WTC11 (cell line): ENCODE data around the gene ABCB6. TPM values are rescaled to one million over a fixed set of nuclear protein-coding genes. Genes with fewer than 3 reads are reported as not detected.

ENCODE experiments used
- AFF4 ChIP-seq: sonication (generic); formaldehyde crosslinking; IDR thresholded peaks from 2 replicates; pipeline ENCODE4 v1.8.1; 2023; ENCODE audit warnings: mild to moderate bottlenecking, missing genetic modification reagents, borderline replicate concordance
- ATF2 ChIP-seq: sonication (generic); formaldehyde crosslinking; IDR thresholded peaks from 2 replicates; pipeline ENCODE4 v1.8.1; 2022; ENCODE audit warnings: low read depth, missing genetic modification reagents, borderline replicate concordance
- CREM ChIP-seq: sonication (generic); formaldehyde crosslinking; IDR thresholded peaks from 2 replicates; pipeline ENCODE4 v1.8.1; 2022; ENCODE audit warnings: mild to moderate bottlenecking, missing genetic modification reagents, moderate library complexity
- E2F4 ChIP-seq: sonication (generic); formaldehyde crosslinking; IDR thresholded peaks from 2 replicates; pipeline ENCODE4 v1.8.1; 2022; ENCODE audit warnings: low read depth, mild to moderate bottlenecking, moderate library complexity, missing genetic modification reagents, borderline replicate concordance
- ETV6 ChIP-seq: sonication (generic); formaldehyde crosslinking; IDR thresholded peaks from 2 replicates; pipeline ENCODE4 v1.8.1; 2022; ENCODE audit warnings: mild to moderate bottlenecking, missing genetic modification reagents
- FOXJ3 ChIP-seq: sonication (generic); formaldehyde crosslinking; IDR thresholded peaks from 2 replicates; pipeline ENCODE4 v1.9.0; 2021; ENCODE audit warnings: missing genetic modification reagents, mild to moderate bottlenecking, borderline replicate concordance
- FOXP4 ChIP-seq: sonication (generic); formaldehyde crosslinking; IDR thresholded peaks from 2 replicates; pipeline ENCODE4 v1.8.0; 2022; ENCODE audit warnings: mild to moderate bottlenecking, missing genetic modification reagents
- GABPB1 ChIP-seq: sonication (generic); formaldehyde crosslinking; IDR thresholded peaks from 2 replicates; pipeline ENCODE4 v1.8.1; 2023; ENCODE audit warnings: mild to moderate bottlenecking, missing genetic modification reagents
- HMGXB4 ChIP-seq: sonication (generic); formaldehyde crosslinking; IDR thresholded peaks from 2 replicates; pipeline ENCODE4 v1.8.1; 2023; ENCODE audit warnings: mild to moderate bottlenecking, moderate library complexity, missing genetic modification reagents
- JAZF1 ChIP-seq: fragments of 250-450 bp; sonication (Bioruptor Pico); IDR thresholded peaks from 2 replicates; pipeline ENCODE4 v1.9.0; 2021; ENCODE audit warnings: moderate library complexity, mild to moderate bottlenecking, inconsistent platforms
- MXD4 ChIP-seq: fragments of 250-450 bp; sonication (Bioruptor Pico); IDR thresholded peaks from 2 replicates; pipeline ENCODE4 v1.8.0; 2021; ENCODE audit warnings: mild to moderate bottlenecking, moderate library complexity, borderline replicate concordance
- NFE2L1 ChIP-seq: sonication (generic); formaldehyde crosslinking; IDR thresholded peaks from 2 replicates; pipeline ENCODE4 v1.8.1; 2023; ENCODE audit warnings: missing genetic modification reagents
- NR2C2 ChIP-seq: sonication (generic); formaldehyde crosslinking; IDR thresholded peaks from 2 replicates; pipeline ENCODE4 v1.8.0; 2022; ENCODE audit warnings: mild to moderate bottlenecking, missing genetic modification reagents
- SMAD3 ChIP-seq: sonication (generic); formaldehyde crosslinking; IDR thresholded peaks from 2 replicates; pipeline ENCODE4 v1.8.0; 2022; ENCODE audit warnings: missing genetic modification reagents, mild to moderate bottlenecking, borderline replicate concordance
- SMAD4 ChIP-seq: sonication (generic); formaldehyde crosslinking; IDR thresholded peaks from 2 replicates; pipeline ENCODE4 v1.8.0; 2022; ENCODE audit warnings: mild to moderate bottlenecking, missing genetic modification reagents
- TEAD4 ChIP-seq: sonication (generic); formaldehyde crosslinking; IDR thresholded peaks from 2 replicates; pipeline ENCODE4 v1.8.0; 2022; ENCODE audit warnings: mild to moderate bottlenecking, missing genetic modification reagents
- USF1 ChIP-seq: sonication (generic); formaldehyde crosslinking; IDR thresholded peaks from 2 replicates; pipeline ENCODE4 v1.8.0; 2022; ENCODE audit warnings: mild to moderate bottlenecking, missing genetic modification reagents
- ZBTB43 ChIP-seq: sonication (generic); formaldehyde crosslinking; IDR thresholded peaks from 2 replicates; pipeline ENCODE4 v1.8.1; 2023; ENCODE audit warnings: mild to moderate bottlenecking, missing genetic modification reagents
- ZNF138 ChIP-seq: sonication (generic); formaldehyde crosslinking; conservative IDR thresholded peaks from 2 replicates; pipeline ENCODE4 v1.8.1; 2022; ENCODE audit warnings: mild to moderate bottlenecking, moderate library complexity, missing genetic modification reagents
- ZNF219 ChIP-seq: sonication (generic); formaldehyde crosslinking; IDR thresholded peaks from 2 replicates; pipeline ENCODE4 v1.8.0; 2023; ENCODE audit warnings: missing genetic modification reagents, mild to moderate bottlenecking, borderline replicate concordance
- ZNF232 ChIP-seq: sonication (generic); formaldehyde crosslinking; IDR thresholded peaks from 2 replicates; pipeline ENCODE4 v1.8.0; 2022; ENCODE audit warnings: mild to moderate bottlenecking, missing genetic modification reagents
- ZNF425 ChIP-seq: fragments of 250-450 bp; sonication (Bioruptor Pico); conservative IDR thresholded peaks from 2 replicates; pipeline ENCODE4 v1.9.0; 2021; ENCODE audit warnings: mild to moderate bottlenecking
- total RNA-seq: library from RNA; stranded (reverse); gene quantifications from 3 replicates; pipeline ENCODE4 v1.2.3, GENCODE V29; 2021

ABCB6 gene
- total RNA-seq, 1 experiment from 2014 or later, result 44.8 TPM

- TF ChIP-seq FOXJ3 (CRISPR knock-in tag) (no peak), ZNF138 (CRISPR knock-in tag) (0 out of 2 replicates have a peak, but pooled peaks have one; percentile 41), ZBTB43 (CRISPR knock-in tag) (peak; percentile 92; the same call in 1 of the 2 replicates), ATF2 (CRISPR knock-in tag) (no peak), ZNF219 (CRISPR knock-in tag) (0 out of 2 replicates have a peak, but pooled peaks have one; percentile 84), JAZF1 (no peak), NFE2L1 (CRISPR knock-in tag) (peak; percentile 78), AFF4 (CRISPR knock-in tag) (0 out of 2 replicates have a peak, but pooled peaks have one; percentile 16), ETV6 (CRISPR knock-in tag) (peak; percentile 59), HMGXB4 (peak; percentile 55; the same call in 1 of the 2 replicates), E2F4 (CRISPR knock-in tag) (peak; percentile 72; the same call in 1 of the 2 replicates), USF1 (peak; percentile 99), ZNF425 (CRISPR knock-in tag) (0 out of 2 replicates have a peak, but pooled peaks have one; percentile 11), NR2C2 (no peak), TEAD4 (CRISPR knock-in tag) (peak; percentile 53; the same call in 1 of the 2 replicates), SMAD4 (CRISPR knock-in tag) (no peak), MXD4 (CRISPR knock-in tag) (no peak), GABPB1 (CRISPR knock-in tag) (peak; percentile 84), ZNF232 (CRISPR knock-in tag) (no peak; the same call in 1 of the 2 replicates), SMAD3 (CRISPR knock-in tag) (peak; percentile 62; the same call in 1 of the 2 replicates), FOXP4 (CRISPR knock-in tag) (0 out of 2 replicates have a peak, but pooled peaks have one; percentile 55), CREM (peak; percentile 43; the same call in 1 of the 2 replicates)
Measured at GRCh38 chr2:219218732-219219701, at the start of gene ABCB6 (continued).
